Fibroblast of skin of back (primary cell): ENCODE measurements around the gene WDR27.

ENCODE experiments used
- DNase-seq: peaks from one replicate; pipeline ENCODE4 v3.0.0-alpha.2; 2013

Gene WDR27

GRCh38 chr6:169590376-169590939 is 111.4 kb downstream of the WDR27 start:
- no peak for DNase-seq

- peak; percentile 19 for DNase-seq
Observed at GRCh38 chr6:169589699-169590257, 112.1 kb downstream of the WDR27 start.

GRCh38 chr6:169589293-169589692 is 112.5 kb downstream of the WDR27 start:
- no peak for DNase-seq

- DNase-seq = peak; percentile 14
Observed at GRCh38 chr6:169587975-169588374, 113.9 kb downstream of the WDR27 start.

GRCh38 chr6:169583886-169584541 is 117.8 kb downstream of the WDR27 start:
- no peak for DNase-seq

GRCh38 chr6:169579407-169580111 is 122.3 kb downstream of the WDR27 start:
- DNase-seq = no peak

- no peak for DNase-seq
Observed at GRCh38 chr6:169577974-169578373, 123.9 kb downstream of the WDR27 start.

- no peak for DNase-seq
Observed at GRCh38 chr6:169577236-169577635, 124.6 kb downstream of the WDR27 start.

GRCh38 chr6:169575821-169576220 is 126.0 kb downstream of the WDR27 start:
- no peak for DNase-seq

- DNase-seq = no peak
Observed at GRCh38 chr6:169575365-169575764, 126.5 kb downstream of the WDR27 start.

- DNase-seq = no peak
Observed at GRCh38 chr6:169574420-169574819, 127.4 kb downstream of the WDR27 start.

GRCh38 chr6:169573883-169574282 is 127.9 kb downstream of the WDR27 start:
- no peak for DNase-seq

- DNase-seq = peak; percentile 78
Observed at GRCh38 chr6:169571123-169571962, 130.5 kb downstream of the WDR27 start.

- no peak for DNase-seq
Observed at GRCh38 chr6:169568314-169569087, 133.3 kb downstream of the WDR27 start.

GRCh38 chr6:169567819-169568218 is 134.0 kb downstream of the WDR27 start:
- peak; percentile 16 for DNase-seq

GRCh38 chr6:169566961-169567750 is 134.7 kb downstream of the WDR27 start:
- no peak for DNase-seq

- DNase-seq = no peak
Observed at GRCh38 chr6:169566319-169566718, 135.5 kb downstream of the WDR27 start.

GRCh38 chr6:169564453-169565240 is 137.2 kb downstream of the WDR27 start:
- no peak for DNase-seq

GRCh38 chr6:169561665-169562064 is 140.2 kb downstream of the WDR27 start:
- DNase-seq = no peak

GRCh38 chr6:169559592-169559991 is 142.2 kb downstream of the WDR27 start:
- no peak for DNase-seq
